Stomach (tissue), 4 donors: ENCODE measurements around the gene C3AR1.

Experiments
- EP300 ChIP-seq: sonication (generic); formaldehyde crosslinking; IDR thresholded peaks from one replicate; pipeline ENCODE4 v1.6.1; 2017; ENCODE audit warnings: antibody characterized with exemption
- POLR2A ChIP-seq, 4 donors: fragments of 450-650 bp; IDR thresholded peaks; one replicate each; pipeline ENCODE4 v1.6.1; 2016; ENCODE audit warnings: antibody characterized with exemption in 4 of 4, control low read depth in 2 of 4, mild to moderate bottlenecking in 1 of 4, moderate library complexity in 1 of 4
- TF ChIP-seq, protein P1 (sequence below), 7 experiments: fragments of 450-650 bp in 4 of 7; fragments of 200-600 bp in 3 of 7; sonication (generic) in 3 of 7; IDR thresholded peaks; one replicate each; pipeline ENCODE4 v1.5.1; 2016 to 2019; ENCODE audit warnings: antibody characterized with exemption in 7 of 7, control low read depth in 2 of 7, mild to moderate bottlenecking in 1 of 7

GRCh38 chr12:8014836-8015235 lies 51.3 kb downstream of the C3AR1 start:
- TF ChIP-seq, protein P1, sequence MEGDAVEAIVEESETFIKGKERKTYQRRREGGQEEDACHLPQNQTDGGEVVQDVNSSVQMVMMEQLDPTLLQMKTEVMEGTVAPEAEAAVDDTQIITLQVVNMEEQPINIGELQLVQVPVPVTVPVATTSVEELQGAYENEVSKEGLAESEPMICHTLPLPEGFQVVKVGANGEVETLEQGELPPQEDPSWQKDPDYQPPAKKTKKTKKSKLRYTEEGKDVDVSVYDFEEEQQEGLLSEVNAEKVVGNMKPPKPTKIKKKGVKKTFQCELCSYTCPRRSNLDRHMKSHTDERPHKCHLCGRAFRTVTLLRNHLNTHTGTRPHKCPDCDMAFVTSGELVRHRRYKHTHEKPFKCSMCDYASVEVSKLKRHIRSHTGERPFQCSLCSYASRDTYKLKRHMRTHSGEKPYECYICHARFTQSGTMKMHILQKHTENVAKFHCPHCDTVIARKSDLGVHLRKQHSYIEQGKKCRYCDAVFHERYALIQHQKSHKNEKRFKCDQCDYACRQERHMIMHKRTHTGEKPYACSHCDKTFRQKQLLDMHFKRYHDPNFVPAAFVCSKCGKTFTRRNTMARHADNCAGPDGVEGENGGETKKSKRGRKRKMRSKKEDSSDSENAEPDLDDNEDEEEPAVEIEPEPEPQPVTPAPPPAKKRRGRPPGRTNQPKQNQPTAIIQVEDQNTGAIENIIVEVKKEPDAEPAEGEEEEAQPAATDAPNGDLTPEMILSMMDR (IDR thresholded peaks at IDR 0.05), result no peak
- TF ChIP-seq POLR2A (IDR thresholded peaks at IDR 0.05), result no peak
- TF ChIP-seq EP300, result no peak
